ENCODE measurements around the gene SYNPR. TPM values are rescaled to one million over a fixed set of nuclear protein-coding genes. Genes with fewer than 3 reads are reported as not detected.

SYNPR gene
- total and polyA plus RNA-seq, 11 donors: 0.11 to 1.0 (median 0.41) TPM; not detected in 7

- ATAC-seq (no peak), DNase-seq (no peak)
- Histone ChIP-seq H3K27me3 (no peaks in the 10 kb centered on the region), H3K4me3 (no peak overlapping the region), H3K27ac (no peak overlapping the region), H3K9me3 (peaks cover 0 to 2% (median 0%) of the 10 kb centered on the region in 12 donors), H3K36me3 (no peaks in the 10 kb centered on the region), H3K4me1 (no peaks in the 10 kb centered on the region)
- TF ChIP-seq POLR2A (IDR thresholded peaks at IDR 0.05): no peak
- TF ChIP-seq, protein P1, sequence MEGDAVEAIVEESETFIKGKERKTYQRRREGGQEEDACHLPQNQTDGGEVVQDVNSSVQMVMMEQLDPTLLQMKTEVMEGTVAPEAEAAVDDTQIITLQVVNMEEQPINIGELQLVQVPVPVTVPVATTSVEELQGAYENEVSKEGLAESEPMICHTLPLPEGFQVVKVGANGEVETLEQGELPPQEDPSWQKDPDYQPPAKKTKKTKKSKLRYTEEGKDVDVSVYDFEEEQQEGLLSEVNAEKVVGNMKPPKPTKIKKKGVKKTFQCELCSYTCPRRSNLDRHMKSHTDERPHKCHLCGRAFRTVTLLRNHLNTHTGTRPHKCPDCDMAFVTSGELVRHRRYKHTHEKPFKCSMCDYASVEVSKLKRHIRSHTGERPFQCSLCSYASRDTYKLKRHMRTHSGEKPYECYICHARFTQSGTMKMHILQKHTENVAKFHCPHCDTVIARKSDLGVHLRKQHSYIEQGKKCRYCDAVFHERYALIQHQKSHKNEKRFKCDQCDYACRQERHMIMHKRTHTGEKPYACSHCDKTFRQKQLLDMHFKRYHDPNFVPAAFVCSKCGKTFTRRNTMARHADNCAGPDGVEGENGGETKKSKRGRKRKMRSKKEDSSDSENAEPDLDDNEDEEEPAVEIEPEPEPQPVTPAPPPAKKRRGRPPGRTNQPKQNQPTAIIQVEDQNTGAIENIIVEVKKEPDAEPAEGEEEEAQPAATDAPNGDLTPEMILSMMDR (IDR thresholded peaks at IDR 0.05): no peak
- 62 to 67% (median 64%) methylated on average over 5 of the region's 5 CpGs for WGBS, 4 donors
- intact Hi-C loops (cut with DNase I): no loop called here
These were observed 245.0 kb downstream of the SYNPR start for GRCh38 chr3:63523100-63523499.

DNA sequence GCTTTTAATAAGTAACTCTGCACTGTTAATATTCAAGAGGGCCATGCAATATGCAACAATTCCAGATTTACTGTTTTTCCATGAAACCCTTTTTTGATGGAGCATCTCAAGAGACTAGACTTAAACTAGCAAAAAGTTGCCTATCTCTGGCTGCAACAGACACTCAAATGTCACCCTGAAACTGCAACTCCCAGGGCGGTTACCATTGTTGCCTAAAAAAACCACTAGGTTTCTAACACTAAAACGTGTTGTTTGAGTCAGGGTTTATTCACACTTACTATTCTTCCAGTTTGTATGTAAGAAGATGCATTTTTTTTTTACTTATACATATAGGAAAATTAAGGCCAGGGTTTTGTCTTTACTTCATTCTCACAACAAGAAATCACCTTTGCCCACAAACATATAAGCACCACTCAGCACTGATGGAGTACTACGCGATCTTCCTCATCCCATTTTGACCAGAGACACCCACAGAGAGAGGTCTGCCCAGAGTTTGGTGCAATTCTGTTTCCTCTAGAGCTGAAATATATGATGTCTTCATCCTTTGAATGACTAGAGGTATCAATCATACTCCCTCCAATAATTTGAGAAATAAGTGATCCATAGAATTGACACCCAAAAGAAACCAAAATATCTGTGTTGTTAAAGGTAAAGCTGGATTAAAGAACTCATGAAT is 250.4 kb downstream of the SYNPR start:
- TF ChIP-seq, protein P1 (IDR thresholded peaks at IDR 0.05): no peak
- no peak for TF ChIP-seq POLR2A (IDR thresholded peaks at IDR 0.05)
- Histone ChIP-seq H3K27ac (no peak overlapping the region), H3K27me3 (no peaks in the 10 kb centered on the region), H3K4me1 (no peaks in the 10 kb centered on the region), H3K36me3 (no peaks in the 10 kb centered on the region), H3K9me3 (peaks cover 0 to 2% (median 0%) of the 10 kb centered on the region in 12 donors), H3K4me3 (no peak overlapping the region)
- WGBS, 4 donors: 76 to 81% (median 79%) methylated on average over 4 of the region's 4 CpGs
- ATAC-seq: no peak
- intact Hi-C loops (cut with DNase I): no loop called here
- DNase-seq: no peak

GRCh38 chr3:63532521-63532920 is 254.4 kb downstream of the SYNPR start:
- Histone ChIP-seq H3K4me1 (no peaks in the 10 kb centered on the region), H3K27me3 (no peaks in the 10 kb centered on the region), H3K36me3 (no peaks in the 10 kb centered on the region), H3K4me3 (no peak overlapping the region), H3K9me3 (no peaks in the 10 kb centered on the region), H3K27ac (no peak overlapping the region)
- no peak for ATAC-seq
- no peak for TF ChIP-seq POLR2A (IDR thresholded peaks at IDR 0.05)
- TF ChIP-seq, protein P1 (IDR thresholded peaks at IDR 0.05): no peak
- 85 to 87% (median 86%) methylated on average over 5 of the region's 5 CpGs for WGBS, 4 donors
- intact Hi-C loops (cut with DNase I): no loop called here
- no peak for DNase-seq

DNA sequence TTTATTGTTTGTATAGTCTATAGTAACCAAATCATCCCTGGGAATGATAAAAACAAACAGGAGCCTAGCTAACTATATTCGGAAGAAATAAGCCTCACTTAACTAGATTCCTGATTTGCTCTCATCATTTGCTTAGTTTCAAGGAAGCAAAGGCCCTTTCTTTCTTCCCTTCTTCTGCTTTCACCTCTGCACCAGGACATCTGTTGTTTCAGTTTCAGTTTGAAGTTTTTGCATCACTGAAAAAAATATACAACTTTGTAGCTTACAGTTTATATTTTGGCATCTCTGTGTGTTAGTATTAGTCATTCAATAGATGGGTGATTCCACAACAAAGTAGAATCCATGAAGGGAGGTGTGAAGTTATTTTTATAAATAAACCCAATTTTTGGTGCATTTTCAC is 260.8 kb downstream of the SYNPR start:
- Histone ChIP-seq H3K27ac (no peak overlapping the region), H3K4me3 (no peak overlapping the region), H3K4me1 (no peaks in the 10 kb centered on the region), H3K9me3 (no peaks in the 10 kb centered on the region), H3K27me3 (no peaks in the 10 kb centered on the region), H3K36me3 (no peaks in the 10 kb centered on the region)
- TF ChIP-seq, protein P1 (IDR thresholded peaks at IDR 0.05): no peak
- no peak for TF ChIP-seq POLR2A (IDR thresholded peaks at IDR 0.05)
- no peak for ATAC-seq
- WGBS, 4 donors: 79 to 91% (median 87%) methylated on average over 1 of the region's 1 CpG
- intact Hi-C loops (cut with DNase I): no loop called here
- no peak for DNase-seq

Data from heart left ventricle (tissue), 16 donors.